Vagina (tissue), 2 donors: Measurements from ENCODE around the gene CFAP299. TPM values are rescaled to one million over a fixed set of nuclear protein-coding genes. Genes with fewer than 3 reads are reported as not detected.
"Not testable (repeated sequence)": the region's sequence is repeated elsewhere in the genome, so short reads cannot be mapped to it uniquely, and the experiment has no call there.

Experiments used
- DNase-seq, 2 donors: peaks; one replicate each; pipeline ENCODE4 v3.0.0-alpha.2; 2017; ENCODE audit errors: extremely low spot score in 2 of 2
- H3K27ac ChIP-seq: fragments of 200-600 bp; sonication (generic); one replicate; pipeline ENCODE4 v1.5.1; 2019
- H3K27me3 ChIP-seq: fragments of 200-600 bp; sonication (generic); one replicate; pipeline ENCODE4 v1.5.1; 2019
- H3K36me3 ChIP-seq, 2 donors: fragments of 200-600 bp; sonication (generic); one replicate each; pipeline ENCODE4 v1.5.1; 2017 to 2019
- H3K4me1 ChIP-seq: fragments of 200-600 bp; sonication (generic); one replicate; pipeline ENCODE4 v1.5.1; 2019
- H3K4me3 ChIP-seq, 2 donors: fragments of 200-600 bp; sonication (generic); 1 replicate in 1 of 2; 2 replicates in 1 of 2; pipeline ENCODE4 v1.5.1; 2016 to 2019
- H3K9me3 ChIP-seq: fragments of 200-600 bp; sonication (generic); one replicate; pipeline ENCODE4 v1.5.1; 2019
- POLR2A ChIP-seq, 2 donors: fragments of 450-650 bp; IDR thresholded peaks; one replicate each; pipeline ENCODE4 v1.6.1; 2017; ENCODE audit warnings: antibody characterized with exemption in 2 of 2, mild to moderate bottlenecking in 2 of 2, moderate library complexity in 2 of 2
- POLR2AphosphoS5 ChIP-seq, 2 donors: sonication (generic); formaldehyde crosslinking; IDR thresholded peaks; one replicate each; pipeline ENCODE4 v1.9.0; 2017; ENCODE audit warnings: antibody characterized with exemption in 2 of 2, mild to moderate bottlenecking in 2 of 2, low read depth in 1 of 2; ENCODE audit not compliant: insufficient read depth in 1 of 2
- intact Hi-C: fragments of 100-400 bp; cut with DNase I; formaldehyde crosslinking; loops from one replicate; pipeline ENCODE4 v1.15.1; 2023
- total RNA-seq: library from RNA; depleted of rRNA; stranded (reverse); fragments of >200 nt; gene quantifications from one replicate; pipeline ENCODE4 v1.2.3, GENCODE V29; 2016
- TF ChIP-seq, protein P1 (sequence below), 3 experiments: fragments of 450-650 bp in 2 of 3; fragments of 200-600 bp in 1 of 3; sonication (generic) in 1 of 3; IDR thresholded peaks; one replicate each; pipeline ENCODE4 v1.5.1; 2017 to 2019; ENCODE audit warnings: antibody characterized with exemption in 3 of 3, mild to moderate bottlenecking in 2 of 3, moderate library complexity in 2 of 3

Gene CFAP299
- total RNA-seq, 1 donor from 2014 or later, result not detected

GRCh38 chr4:80619070-80619674 lies 283.6 kb downstream of the CFAP299 start:
- Histone ChIP-seq H3K9me3 (no peaks in the 10 kb centered on the region), H3K27ac (no peak overlapping the region), H3K27me3 (no peaks in the 10 kb centered on the region), H3K36me3 (no peaks in the 10 kb centered on the region), H3K4me3 (no peak overlapping the region), H3K4me1 (no peaks in the 10 kb centered on the region)
- DNase-seq, result no peak
- intact Hi-C loops, result no loop called here
- TF ChIP-seq POLR2AphosphoS5 (IDR thresholded peaks at IDR 0.05; ENCODE audit: insufficient read depth in 1 of 2, low read depth in 1 of 2) (no peak), POLR2A (IDR thresholded peaks at IDR 0.05) (no peak)
- TF ChIP-seq, protein P1, sequence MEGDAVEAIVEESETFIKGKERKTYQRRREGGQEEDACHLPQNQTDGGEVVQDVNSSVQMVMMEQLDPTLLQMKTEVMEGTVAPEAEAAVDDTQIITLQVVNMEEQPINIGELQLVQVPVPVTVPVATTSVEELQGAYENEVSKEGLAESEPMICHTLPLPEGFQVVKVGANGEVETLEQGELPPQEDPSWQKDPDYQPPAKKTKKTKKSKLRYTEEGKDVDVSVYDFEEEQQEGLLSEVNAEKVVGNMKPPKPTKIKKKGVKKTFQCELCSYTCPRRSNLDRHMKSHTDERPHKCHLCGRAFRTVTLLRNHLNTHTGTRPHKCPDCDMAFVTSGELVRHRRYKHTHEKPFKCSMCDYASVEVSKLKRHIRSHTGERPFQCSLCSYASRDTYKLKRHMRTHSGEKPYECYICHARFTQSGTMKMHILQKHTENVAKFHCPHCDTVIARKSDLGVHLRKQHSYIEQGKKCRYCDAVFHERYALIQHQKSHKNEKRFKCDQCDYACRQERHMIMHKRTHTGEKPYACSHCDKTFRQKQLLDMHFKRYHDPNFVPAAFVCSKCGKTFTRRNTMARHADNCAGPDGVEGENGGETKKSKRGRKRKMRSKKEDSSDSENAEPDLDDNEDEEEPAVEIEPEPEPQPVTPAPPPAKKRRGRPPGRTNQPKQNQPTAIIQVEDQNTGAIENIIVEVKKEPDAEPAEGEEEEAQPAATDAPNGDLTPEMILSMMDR (IDR thresholded peaks at IDR 0.05), result no peak

- intact Hi-C loops, result no loop called here
- H3K27me3 ChIP-seq, result no peaks in the 10 kb centered on the region
- no peaks in the 10 kb centered on the region for H3K4me1 ChIP-seq
- TF ChIP-seq POLR2AphosphoS5 (IDR thresholded peaks at IDR 0.05; ENCODE audit: insufficient read depth in 1 of 2, low read depth in 1 of 2), result no peak
- no peak for TF ChIP-seq POLR2A (IDR thresholded peaks at IDR 0.05)
- TF ChIP-seq, protein P1 (IDR thresholded peaks at IDR 0.05), result no peak
- no peak for DNase-seq
- no peak overlapping the region for H3K4me3 ChIP-seq
- H3K9me3 ChIP-seq, result no peaks in the 10 kb centered on the region
- H3K36me3 ChIP-seq, result no peaks in the 10 kb centered on the region
- H3K27ac ChIP-seq, result no peak overlapping the region
Measured at GRCh38 chr4:80631861-80632260, 296.3 kb downstream of the CFAP299 start.

DNA sequence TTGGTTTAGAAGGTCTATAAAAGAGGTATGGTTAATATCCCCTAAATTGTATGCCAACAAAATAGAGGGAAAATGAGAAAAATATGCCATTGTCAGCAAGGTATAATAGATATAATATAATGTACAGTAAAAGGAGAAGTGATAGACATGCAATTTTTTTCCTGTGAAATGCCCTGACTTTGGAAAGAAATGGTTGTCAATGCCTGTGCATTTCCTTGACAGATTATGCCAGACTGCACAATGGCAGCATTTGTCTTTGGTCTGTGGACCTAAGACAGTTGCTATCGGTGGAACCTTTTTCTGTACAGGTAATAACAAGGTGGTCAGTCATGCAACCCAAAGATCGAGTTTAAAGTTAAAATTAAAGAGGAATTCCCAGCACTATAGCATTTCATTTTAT lies 301.7 kb downstream of the CFAP299 start:
- Histone ChIP-seq H3K27ac (no peak overlapping the region), H3K9me3 (no peaks in the 10 kb centered on the region), H3K4me3 (no peak overlapping the region), H3K4me1 (no peaks in the 10 kb centered on the region), H3K36me3 (no peaks in the 10 kb centered on the region), H3K27me3 (no peaks in the 10 kb centered on the region)
- TF ChIP-seq, protein P1 (IDR thresholded peaks at IDR 0.05), result no peak
- TF ChIP-seq POLR2A (IDR thresholded peaks at IDR 0.05), result no peak
- TF ChIP-seq POLR2AphosphoS5 (IDR thresholded peaks at IDR 0.05; ENCODE audit: insufficient read depth in 1 of 2, low read depth in 1 of 2), result no peak
- DNase-seq, result no peak
- intact Hi-C loops, result no loop called here

DNA sequence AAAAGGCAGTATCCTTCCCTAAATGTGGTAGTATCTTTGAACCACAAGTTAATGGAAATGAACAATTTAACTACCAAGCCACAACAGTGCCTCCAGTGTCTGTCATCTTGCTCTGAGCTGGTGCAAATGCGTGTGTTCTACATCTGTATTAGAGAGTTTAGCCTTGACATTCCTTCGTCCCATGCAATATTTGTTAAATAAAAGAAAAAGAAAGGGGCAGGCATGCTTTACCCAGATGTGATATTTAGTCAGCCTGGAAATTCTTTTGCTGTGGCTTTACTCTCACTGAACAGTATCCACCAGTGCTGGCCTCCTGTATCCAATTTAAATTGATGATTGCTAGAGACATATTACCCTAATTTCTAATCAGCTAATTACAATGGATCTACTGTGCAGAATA lies 310.5 kb downstream of the CFAP299 start:
- Histone ChIP-seq H3K27me3 (no peaks in the 10 kb centered on the region), H3K27ac (no peak overlapping the region), H3K36me3 (no peaks in the 10 kb centered on the region), H3K4me3 (no peak overlapping the region), H3K9me3 (no peaks in the 10 kb centered on the region), H3K4me1 (no peaks in the 10 kb centered on the region)
- no peak for DNase-seq
- TF ChIP-seq POLR2AphosphoS5 (IDR thresholded peaks at IDR 0.05; ENCODE audit: insufficient read depth in 1 of 2, low read depth in 1 of 2), result no peak
- no peak for TF ChIP-seq POLR2A (IDR thresholded peaks at IDR 0.05)
- TF ChIP-seq, protein P1 (IDR thresholded peaks at IDR 0.05), result no peak
- intact Hi-C loops, result no loop called here

DNA sequence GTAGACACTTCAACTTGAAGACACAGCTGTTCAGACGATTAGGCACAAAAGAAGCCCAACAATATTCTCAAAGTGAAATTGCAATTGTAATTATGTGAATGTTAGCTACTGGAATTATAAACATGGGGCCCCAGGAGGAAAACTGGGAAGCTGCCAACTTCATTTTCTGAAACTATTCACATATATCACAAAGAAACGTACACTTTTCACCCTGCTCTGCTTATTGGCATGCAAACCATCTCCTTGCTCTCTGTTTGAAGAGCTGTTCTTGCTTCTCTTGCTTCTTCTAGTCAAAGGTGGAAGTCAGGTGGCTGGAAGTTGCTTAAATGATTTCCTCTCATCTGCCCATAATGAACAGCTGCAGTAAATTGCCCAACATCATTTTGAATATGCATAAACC lies 320.1 kb downstream of the CFAP299 start:
- no peaks in the 10 kb centered on the region for H3K4me1 ChIP-seq
- no peaks in the 10 kb centered on the region for H3K36me3 ChIP-seq
- H3K4me3 ChIP-seq, result no peak overlapping the region
- H3K27me3 ChIP-seq, result no peaks in the 10 kb centered on the region
- no peak for TF ChIP-seq POLR2AphosphoS5 (IDR thresholded peaks at IDR 0.05; ENCODE audit: insufficient read depth in 1 of 2, low read depth in 1 of 2)
- TF ChIP-seq, protein P1 (IDR thresholded peaks at IDR 0.05), result no peak
- DNase-seq, result no peak
- intact Hi-C loops, result no loop called here
- no peaks in the 10 kb centered on the region for H3K9me3 ChIP-seq
- no peak overlapping the region for H3K27ac ChIP-seq

GRCh38 chr4:80670118-80670517 lies 334.6 kb downstream of the CFAP299 start:
- H3K27ac ChIP-seq, DNase-seq, H3K4me1 ChIP-seq, H3K4me3 ChIP-seq, H3K27me3 ChIP-seq, intact Hi-C loops, H3K9me3 ChIP-seq, H3K36me3 ChIP-seq: not testable (repeated sequence)
